ENCODE measurements around the gene SHBG. TPM values are rescaled to one million over a fixed set of nuclear protein-coding genes. Genes with fewer than 3 reads are reported as not detected.

Gene SHBG
- total and polyA plus RNA-seq, 2 of the 4 experiments (the other 2 are of a cell fraction) = 0.36 to 0.38 TPM

DNA sequence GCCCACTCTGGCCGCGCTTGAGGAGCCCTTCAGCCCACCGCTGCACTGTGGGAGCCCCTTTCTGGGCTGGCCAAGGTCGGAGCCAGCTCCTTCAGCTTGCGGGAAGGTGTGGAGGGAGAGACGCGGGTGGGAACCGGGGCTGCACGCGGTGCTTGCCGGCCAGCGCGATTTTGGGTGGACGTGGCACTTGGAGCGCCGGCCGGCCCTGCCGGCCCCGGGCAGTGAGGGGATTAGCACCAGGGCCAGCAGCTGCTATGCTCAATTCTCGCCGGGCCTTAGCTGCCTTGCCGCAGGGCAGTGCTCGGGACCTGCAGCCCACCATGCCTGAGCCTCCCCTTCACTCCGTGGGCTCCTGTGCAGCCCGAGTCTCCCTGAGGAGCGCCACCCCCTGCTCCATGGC, 10.8 kb downstream of the SHBG start:
- Histone ChIP-seq H3K36me3 (ENCODE audit: control insufficient read depth, insufficient read depth, low read length) (no peaks in the 10 kb centered on the region), H3K4me1 (ENCODE audit: control insufficient read depth, insufficient read depth, low read length) (no peaks in the 10 kb centered on the region), H2BK120ac (ENCODE audit: low read depth, low read length) (no peak overlapping the region), H2BK5ac (ENCODE audit: low read depth, low read length, poor library complexity, severe bottlenecking) (no peak overlapping the region), H3K23ac (ENCODE audit: low read depth, low read length) (no peak overlapping the region), H3K4me2 (ENCODE audit: low read depth, low read length) (no peak overlapping the region), H3K27me3 (ENCODE audit: control insufficient read depth, insufficient read depth, low read length) (peaks cover 7% of the 10 kb centered on the region), H3K9ac (ENCODE audit: low read depth, low read length) (no peak overlapping the region), H4K20me1 (ENCODE audit: insufficient read depth, low read length) (no peaks in the 10 kb centered on the region), H2AFZ (replicated peaks; ENCODE audit: low read length, poor library complexity) (no peak overlapping the region), H3K56ac (ENCODE audit: extremely low read depth, insufficient read depth, low read length) (no peak overlapping the region), H3K9me3 (ENCODE audit: control insufficient read depth, insufficient read depth, low read length) (no peaks in the 10 kb centered on the region), H3K79me1 (ENCODE audit: low read depth in 1 of 2, low read length in 2 of 2) (no peaks in the 10 kb centered on the region), H3K4me3 (ENCODE audit: insufficient read depth, low read depth, low read length) (no peak overlapping the region), H2AK5ac (ENCODE audit: low read depth, low read length) (no peak overlapping the region), H4K5ac (ENCODE audit: low read depth, low read length) (no peak overlapping the region), H4K8ac (ENCODE audit: low read depth in 2 of 2, low read length in 2 of 2) (no peak overlapping the region), H2BK15ac (ENCODE audit: low read depth, low read length) (no peak overlapping the region), H2AK9ac (replicated peaks; ENCODE audit: low read depth, low read length, poor library complexity) (no peak overlapping the region), H4K91ac (ENCODE audit: insufficient read depth, low read depth, low read length) (no peak overlapping the region), H3K4ac (ENCODE audit: low read depth, low read length) (no peak overlapping the region), H3K9me1 (ENCODE audit: insufficient read depth, low read length) (no peaks in the 10 kb centered on the region), H3K14ac (replicated peaks; ENCODE audit: low read depth, low read length) (no peak overlapping the region), H3K18ac (ENCODE audit: low read depth, low read length) (no peak overlapping the region), H3K27ac (ENCODE audit: insufficient read depth, low read length) (no peak overlapping the region), H2BK20ac (ENCODE audit: low read depth, low read length) (no peak overlapping the region)
- DNase-seq = no peak
- no TSS peak for BruUV-seq (replicated peaks)
- ATAC-seq (ENCODE audit: low read depth) = no peak
- TF ChIP-seq MAZ (IDR thresholded peaks at IDR 0.05; ENCODE audit: borderline replicate concordance, low read depth, low read length) = no peak
- TF ChIP-seq, protein P1, sequence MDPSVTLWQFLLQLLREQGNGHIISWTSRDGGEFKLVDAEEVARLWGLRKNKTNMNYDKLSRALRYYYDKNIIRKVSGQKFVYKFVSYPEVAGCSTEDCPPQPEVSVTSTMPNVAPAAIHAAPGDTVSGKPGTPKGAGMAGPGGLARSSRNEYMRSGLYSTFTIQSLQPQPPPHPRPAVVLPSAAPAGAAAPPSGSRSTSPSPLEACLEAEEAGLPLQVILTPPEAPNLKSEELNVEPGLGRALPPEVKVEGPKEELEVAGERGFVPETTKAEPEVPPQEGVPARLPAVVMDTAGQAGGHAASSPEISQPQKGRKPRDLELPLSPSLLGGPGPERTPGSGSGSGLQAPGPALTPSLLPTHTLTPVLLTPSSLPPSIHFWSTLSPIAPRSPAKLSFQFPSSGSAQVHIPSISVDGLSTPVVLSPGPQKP (IDR thresholded peaks at IDR 0.05; ENCODE audit: borderline replicate concordance, low read depth, low read length) = no peak
- TF ChIP-seq SMC3 (IDR thresholded peaks at IDR 0.05; ENCODE audit: low read depth, low read length) = no peak
- TF ChIP-seq, protein P2, sequence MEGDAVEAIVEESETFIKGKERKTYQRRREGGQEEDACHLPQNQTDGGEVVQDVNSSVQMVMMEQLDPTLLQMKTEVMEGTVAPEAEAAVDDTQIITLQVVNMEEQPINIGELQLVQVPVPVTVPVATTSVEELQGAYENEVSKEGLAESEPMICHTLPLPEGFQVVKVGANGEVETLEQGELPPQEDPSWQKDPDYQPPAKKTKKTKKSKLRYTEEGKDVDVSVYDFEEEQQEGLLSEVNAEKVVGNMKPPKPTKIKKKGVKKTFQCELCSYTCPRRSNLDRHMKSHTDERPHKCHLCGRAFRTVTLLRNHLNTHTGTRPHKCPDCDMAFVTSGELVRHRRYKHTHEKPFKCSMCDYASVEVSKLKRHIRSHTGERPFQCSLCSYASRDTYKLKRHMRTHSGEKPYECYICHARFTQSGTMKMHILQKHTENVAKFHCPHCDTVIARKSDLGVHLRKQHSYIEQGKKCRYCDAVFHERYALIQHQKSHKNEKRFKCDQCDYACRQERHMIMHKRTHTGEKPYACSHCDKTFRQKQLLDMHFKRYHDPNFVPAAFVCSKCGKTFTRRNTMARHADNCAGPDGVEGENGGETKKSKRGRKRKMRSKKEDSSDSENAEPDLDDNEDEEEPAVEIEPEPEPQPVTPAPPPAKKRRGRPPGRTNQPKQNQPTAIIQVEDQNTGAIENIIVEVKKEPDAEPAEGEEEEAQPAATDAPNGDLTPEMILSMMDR (conservative IDR thresholded peaks at IDR 0.05; ENCODE audit: low read depth, low read length) = no peak
- TF ChIP-seq RAD21 (IDR thresholded peaks at IDR 0.05; ENCODE audit: low read length) = no peak
- TF ChIP-seq POLR2A (IDR thresholded peaks at IDR 0.05; ENCODE audit: low read depth, low read length) = no peak
- TF ChIP-seq FOS (IDR thresholded peaks at IDR 0.05; ENCODE audit: low read depth, low read length) = no peak
- no peak for TF ChIP-seq MAFK (IDR thresholded peaks at IDR 0.05; ENCODE audit: low read depth, low read length)
- no peak for TF ChIP-seq MXI1 (IDR thresholded peaks at IDR 0.05; ENCODE audit: borderline replicate concordance, low read depth, low read length)
- no peak for TF ChIP-seq RFX5 (IDR thresholded peaks at IDR 0.05; ENCODE audit: low read depth, low read length)
- no peak for TF ChIP-seq BHLHE40 (IDR thresholded peaks at IDR 0.05; ENCODE audit: low read depth, low read length)
- TF ChIP-seq NFE2L2 (IDR thresholded peaks at IDR 0.05; ENCODE audit: low read depth, low read length) = no peak
- no peak for TF ChIP-seq CEBPB (IDR thresholded peaks at IDR 0.05; ENCODE audit: low read depth, low read length)
- TF ChIP-seq, protein P3, sequence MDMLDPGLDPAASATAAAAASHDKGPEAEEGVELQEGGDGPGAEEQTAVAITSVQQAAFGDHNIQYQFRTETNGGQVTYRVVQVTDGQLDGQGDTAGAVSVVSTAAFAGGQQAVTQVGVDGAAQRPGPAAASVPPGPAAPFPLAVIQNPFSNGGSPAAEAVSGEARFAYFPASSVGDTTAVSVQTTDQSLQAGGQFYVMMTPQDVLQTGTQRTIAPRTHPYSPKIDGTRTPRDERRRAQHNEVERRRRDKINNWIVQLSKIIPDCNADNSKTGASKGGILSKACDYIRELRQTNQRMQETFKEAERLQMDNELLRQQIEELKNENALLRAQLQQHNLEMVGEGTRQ (IDR thresholded peaks at IDR 0.05; ENCODE audit: low read depth, low read length) = no peak
- in situ Hi-C loops (cut with MboI; ENCODE audit: low sequenced_read_pairs) (no loop called here), intact Hi-C loops (cut with micrococcal nuclease) (no loop called here), dilution Hi-C loops (cut with HindIII; ENCODE audit: low sequenced_read_pairs, unreplicated experiment) (no loop called here)
- POLR2A ChIA-PET (ENCODE audit: unreplicated experiment) = no interaction called here
- CTCF ChIA-PET = no interaction called here
- WGBS, 2 experiments (ENCODE audit: extremely low coverage in 2 of 2, insufficient read length in 1 of 2) = 90% methylated on average over 16 of the region's 26 CpGs; no CpG with 5 or more reads in 1 of the 2 experiments
